Kidney capillary endothelial cell (primary cell): ENCODE data around the gene KRTAP20-3.

Experiments
- DNase-seq: peaks from one replicate; pipeline ENCODE4 v3.0.0-alpha.2; 2018; ENCODE audit warnings: low spot score

KRTAP20-3 gene

GRCh38 chr21:30642564-30642963, at the start of gene KRTAP20-3:
Gene KRTAP20-3 (plus strand): TSS chr21:30642864.
- no peak for DNase-seq

DNA sequence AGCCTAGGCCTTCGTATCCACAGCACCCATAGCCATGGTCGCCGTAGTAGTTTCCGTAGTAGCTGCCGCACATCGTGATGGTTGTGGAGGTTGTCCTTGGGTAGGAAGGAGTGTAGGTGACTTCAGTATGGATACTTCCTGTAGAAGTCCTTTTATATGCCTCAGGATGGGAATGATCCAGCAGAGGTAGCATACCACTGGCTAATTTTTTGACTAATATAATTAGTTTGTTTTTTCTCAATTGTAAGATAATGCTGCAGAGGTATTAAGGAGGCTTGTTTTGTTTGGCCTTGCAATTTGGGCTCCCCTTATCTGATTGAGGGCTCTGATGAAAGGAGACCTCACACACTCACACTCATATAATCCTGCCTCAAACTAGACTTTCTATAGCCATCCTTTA, 43.9 kb upstream of the KRTAP20-3 start, which contains the start of gene KRTAP6-2:
KRTAP6-2 (minus strand) TSS at position 101 of the 400 bp plus-strand sequence; CDS start at position 73, 28 bp downstream.
- DNase-seq: no peak

- DNase-seq: no peak
These were observed 41.9 kb upstream of the KRTAP20-3 start, which contains the start of gene KRTAP22-1 for GRCh38 chr21:30600787-30601186. Gene KRTAP22-1 (plus strand): TSS chr21:30601087.

DNA sequence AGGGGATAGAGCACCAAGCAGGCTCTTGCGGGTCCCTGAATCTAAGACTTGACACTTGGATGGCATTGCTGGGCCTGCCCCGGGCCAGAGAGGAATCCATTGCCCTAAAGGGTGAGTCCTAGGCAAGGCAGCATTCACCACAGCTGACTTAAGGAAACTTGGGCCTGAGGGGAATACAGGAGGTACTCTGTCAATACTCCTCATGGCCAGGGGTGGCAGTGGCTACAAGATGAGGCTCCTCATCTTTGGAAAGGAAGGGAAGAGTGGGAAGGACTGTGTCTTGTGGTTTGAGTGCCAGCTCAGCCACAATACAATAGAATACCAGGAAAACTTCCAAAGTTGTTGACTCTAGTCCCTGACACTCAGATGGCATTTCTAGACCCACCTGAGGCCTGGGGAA, 36.7 kb upstream of the KRTAP20-3 start:
- DNase-seq: no peak

GRCh38 chr21:30612132-30612531, 30.5 kb upstream of the KRTAP20-3 start:
- no peak for DNase-seq

GRCh38 chr21:30613836-30614235, 28.8 kb upstream of the KRTAP20-3 start, which contains the start of gene KRTAP6-1:
Gene KRTAP6-1 (minus strand): TSS chr21:30613930. CDS start chr21:30613904, 26 bp downstream.
- no peak for DNase-seq

DNA sequence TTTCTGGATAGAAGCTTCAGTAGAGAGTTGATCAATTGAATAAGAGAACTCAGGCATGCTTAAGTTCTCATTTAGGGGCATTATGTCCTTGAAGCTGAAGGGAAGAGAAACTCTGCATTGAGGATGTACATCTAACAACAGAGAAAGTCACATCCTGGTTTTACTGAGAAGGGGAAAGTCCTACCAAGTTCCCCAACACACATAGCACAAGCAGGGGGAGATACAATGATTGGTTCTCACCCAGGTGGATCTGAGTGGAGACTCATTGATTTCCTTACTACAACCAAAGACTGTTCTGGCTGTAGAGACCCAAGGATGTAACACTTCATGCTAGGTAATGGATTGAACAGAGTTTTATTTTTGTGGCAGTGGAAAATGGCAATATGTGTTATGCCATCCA, 27.5 kb upstream of the KRTAP20-3 start:
- DNase-seq: no peak

GRCh38 chr21:30616125-30616524, 26.5 kb upstream of the KRTAP20-3 start, which contains the start of gene KRTAP20-1:
Gene KRTAP20-1 (plus strand): TSS chr21:30616425. CDS start chr21:30616455, 30 bp downstream.
- no peak for DNase-seq

DNA sequence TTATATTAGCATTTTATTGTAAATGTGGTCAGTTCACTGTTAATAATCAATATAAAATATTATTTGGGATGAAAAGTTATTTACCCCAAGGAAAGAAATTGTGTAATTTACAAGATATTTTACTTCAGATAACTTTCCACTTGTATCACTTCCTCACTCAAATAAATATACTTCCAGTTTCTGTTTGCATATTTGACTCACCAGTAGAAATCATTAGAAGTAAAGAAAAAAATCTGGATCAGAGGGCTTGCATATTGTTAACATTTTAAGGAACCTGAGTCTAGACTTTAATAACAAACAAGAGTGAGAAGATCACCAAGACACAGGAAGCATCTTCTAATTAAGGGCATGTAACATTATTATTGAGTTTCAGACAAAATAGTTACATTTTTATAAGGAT, 22.6 kb upstream of the KRTAP20-3 start:
- DNase-seq: no peak

DNA sequence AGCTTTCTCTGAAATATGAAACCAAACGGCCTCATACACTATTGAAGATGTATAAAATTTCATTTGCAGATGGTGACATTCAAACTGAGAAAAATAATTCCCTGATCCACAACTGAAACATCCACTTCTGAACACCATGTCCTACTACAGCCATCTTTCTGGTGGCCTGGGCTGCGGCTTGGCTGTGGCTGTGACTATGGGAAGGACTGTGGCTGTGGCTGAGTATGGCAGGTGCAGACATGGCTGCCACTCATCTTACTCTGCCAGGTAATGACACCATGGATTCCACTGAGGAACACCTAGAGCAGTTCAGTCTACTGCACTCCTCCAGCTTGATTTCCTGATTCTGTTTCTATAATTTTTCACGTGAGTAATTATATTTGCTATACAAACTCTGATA, 22.1 kb upstream of the KRTAP20-3 start, which contains the start of gene KRTAP20-4:
KRTAP20-4 (plus strand) TSS at position 106 of the 400 bp plus-strand sequence.
- DNase-seq: no peak

DNA sequence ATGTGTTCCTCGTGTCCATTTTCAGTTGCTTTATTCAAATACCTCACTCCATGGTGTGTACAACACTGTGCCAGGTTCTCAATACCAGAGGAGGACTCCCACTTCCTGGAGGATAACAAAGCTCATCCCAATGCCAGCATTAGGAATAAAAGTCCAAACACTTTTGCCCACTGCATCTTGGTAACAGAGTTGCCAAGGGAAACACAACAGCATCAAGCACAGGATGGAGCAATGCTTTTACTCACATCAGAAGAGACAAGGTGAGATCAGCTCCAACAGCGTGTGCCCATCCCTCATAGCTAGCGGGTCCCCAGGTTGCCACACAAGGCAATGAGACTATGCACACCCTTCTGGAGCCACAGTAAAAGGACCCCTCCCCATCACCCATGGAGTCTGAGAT, 19.3 kb upstream of the KRTAP20-3 start:
- no peak for DNase-seq

- no peak for DNase-seq
These were observed 17.1 kb upstream of the KRTAP20-3 start for GRCh38 chr21:30625449-30626165.

DNA sequence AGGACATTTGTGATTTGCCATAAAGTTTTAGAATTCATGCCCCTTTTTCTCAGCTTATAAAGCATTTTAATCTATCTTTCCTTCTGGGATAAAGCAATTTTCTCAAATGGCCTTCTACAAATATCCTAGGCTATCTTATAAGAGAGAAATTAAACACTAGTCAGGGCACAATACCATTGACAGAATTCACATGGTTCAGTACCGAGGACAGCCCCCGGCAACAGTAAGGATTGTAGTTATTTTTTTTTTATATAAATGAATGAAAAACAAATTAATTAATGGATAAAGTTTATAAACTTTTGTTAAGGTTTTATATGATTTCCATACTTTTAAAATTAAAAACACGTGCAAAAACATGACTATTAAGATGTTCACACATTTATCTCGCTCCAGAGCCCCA, 14.6 kb upstream of the KRTAP20-3 start:
- DNase-seq: no peak

- no peak for DNase-seq
These were observed 13.5 kb upstream of the KRTAP20-3 start for GRCh38 chr21:30629200-30629599.

DNA sequence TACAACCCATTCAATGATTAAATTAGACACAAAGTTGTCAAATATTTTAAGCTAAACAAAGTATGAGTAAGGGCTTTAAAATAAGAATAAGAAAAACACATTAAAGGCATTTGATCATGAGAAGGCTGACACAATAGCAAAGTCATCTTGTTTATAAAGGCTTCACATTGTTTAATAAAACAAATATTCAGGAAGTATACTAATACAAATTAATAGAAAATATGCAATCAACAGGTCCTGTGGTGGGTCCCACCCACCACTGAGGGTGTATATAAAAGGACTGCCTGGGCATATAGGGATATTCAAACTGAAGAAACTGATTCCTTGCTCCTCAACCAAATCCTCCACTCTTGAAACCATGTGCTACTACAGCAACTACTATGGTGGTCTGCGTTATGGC, 7.8 kb upstream of the KRTAP20-3 start, which contains the start of gene KRTAP20-2:
KRTAP20-2 (plus strand) TSS at position 301 of the 400 bp plus-strand sequence; CDS start at position 359, 58 bp downstream.
- DNase-seq: no peak

GRCh38 chr21:30638686-30639085, 4.0 kb upstream of the KRTAP20-3 start:
- DNase-seq: no peak

DNA sequence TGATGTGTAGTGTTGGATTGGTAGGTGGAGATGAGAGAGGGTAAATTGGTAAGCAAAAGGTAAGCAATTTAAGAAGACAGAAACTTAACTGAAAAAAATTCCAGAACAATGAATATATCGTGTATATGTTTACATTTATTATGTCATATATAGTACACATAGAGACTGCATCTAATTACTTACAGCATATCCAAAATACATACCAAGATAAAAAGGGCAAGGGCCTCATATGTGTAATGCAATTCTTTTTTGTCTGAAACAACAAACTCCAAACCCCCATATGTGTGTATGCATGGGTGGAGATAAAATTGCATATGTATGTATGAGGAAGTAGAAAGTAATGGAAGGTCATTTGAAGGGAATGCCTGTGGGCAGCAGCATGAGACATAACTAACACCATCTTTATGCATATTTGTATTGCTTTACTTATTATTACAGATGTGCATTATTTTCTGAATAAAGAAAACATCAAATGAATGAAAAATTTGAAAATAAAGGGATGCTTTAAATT, 4.3 kb downstream of the KRTAP20-3 start:
- no peak for DNase-seq

DNA sequence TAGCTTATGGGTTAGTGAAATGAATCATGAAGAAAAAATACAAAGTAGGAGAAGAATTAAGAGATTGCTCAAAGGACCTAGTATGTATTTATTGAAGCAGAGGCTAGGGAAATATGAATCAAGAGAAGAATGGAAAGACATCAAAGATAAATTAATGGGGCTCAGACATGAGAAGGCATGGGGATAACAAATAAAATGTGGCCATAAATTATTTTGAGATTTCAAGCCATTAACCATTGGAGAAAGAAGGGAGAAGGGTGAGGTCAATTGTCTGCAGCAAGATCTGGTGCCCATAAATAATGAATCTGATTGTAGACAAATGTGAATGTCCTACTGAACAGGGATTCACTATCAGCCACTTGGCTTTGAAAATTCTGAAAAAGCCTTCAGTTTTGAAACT, 10.2 kb downstream of the KRTAP20-3 start:
- DNase-seq: no peak

DNA sequence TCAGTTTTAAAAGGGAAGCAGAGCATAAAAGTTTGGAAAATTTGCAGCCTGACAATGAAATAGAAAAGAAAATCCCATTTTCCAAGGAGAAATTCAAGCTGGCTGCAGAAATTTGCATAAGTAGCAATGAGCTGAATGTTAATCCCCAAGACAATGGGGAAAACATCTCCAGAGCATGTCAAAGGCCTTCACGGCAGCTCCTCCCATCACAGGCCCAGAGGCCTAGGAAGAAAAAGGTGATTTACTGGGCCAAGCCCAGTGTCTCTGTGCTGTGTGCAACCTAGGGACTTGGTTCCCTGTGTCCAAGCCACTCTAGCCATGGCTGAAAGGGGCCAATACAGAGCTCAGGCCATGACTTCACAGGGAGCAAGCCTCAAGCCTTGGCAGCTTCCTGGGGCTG, 26.1 kb downstream of the KRTAP20-3 start:
- DNase-seq: no peak

DNA sequence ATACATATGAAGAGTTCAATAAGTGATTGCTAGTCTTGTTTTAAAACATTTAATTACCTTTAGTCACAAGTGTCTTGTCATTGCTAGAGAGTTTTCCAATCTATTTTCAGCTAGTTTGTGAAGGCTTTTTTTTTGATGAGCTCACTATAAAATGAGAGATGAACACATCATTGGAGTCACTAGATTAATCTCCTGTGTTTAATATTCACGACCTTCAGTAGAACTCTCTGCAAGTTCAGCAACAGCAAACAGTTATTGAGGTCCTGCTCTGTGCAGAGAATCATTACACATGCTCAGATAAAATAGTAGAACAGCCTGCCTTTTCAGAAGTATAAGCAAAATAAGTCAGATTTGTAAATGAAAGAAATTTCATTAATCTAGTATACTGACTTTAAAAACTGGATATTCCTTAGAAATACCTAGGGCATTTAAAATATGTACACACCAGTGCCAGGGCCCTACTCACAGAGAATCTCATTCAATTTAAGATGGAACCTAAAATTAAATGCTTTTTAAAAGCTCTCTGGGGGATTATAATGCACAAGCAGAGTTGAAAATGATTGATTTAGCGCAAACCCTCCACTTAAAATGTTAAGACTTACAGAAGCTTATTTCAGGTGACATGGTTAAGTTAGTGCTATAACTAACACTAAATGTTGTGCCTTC, 30.5 kb downstream of the KRTAP20-3 start:
- DNase-seq: no peak

- no peak for DNase-seq
These were observed 31.6 kb downstream of the KRTAP20-3 start for GRCh38 chr21:30674312-30674711.

DNA sequence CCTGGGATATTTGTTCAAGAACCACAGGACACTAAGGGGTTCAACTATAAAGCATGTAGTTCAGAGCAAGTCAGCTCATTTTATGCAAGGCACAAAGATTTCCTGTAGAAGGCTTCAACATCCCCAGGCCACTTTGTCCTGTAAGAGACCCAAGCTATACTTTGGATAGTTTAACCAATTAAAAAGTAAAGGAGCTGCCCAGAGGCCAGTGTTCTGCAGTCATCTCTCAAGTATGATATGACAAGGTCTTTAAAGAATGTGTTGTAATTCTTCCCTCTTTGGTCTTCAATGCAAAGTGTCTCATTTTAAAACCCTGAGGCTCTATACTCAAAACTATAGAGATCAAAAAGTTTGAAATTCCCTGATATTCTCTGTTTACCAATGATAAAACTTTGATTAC, 34.1 kb downstream of the KRTAP20-3 start:
- DNase-seq: no peak

DNA sequence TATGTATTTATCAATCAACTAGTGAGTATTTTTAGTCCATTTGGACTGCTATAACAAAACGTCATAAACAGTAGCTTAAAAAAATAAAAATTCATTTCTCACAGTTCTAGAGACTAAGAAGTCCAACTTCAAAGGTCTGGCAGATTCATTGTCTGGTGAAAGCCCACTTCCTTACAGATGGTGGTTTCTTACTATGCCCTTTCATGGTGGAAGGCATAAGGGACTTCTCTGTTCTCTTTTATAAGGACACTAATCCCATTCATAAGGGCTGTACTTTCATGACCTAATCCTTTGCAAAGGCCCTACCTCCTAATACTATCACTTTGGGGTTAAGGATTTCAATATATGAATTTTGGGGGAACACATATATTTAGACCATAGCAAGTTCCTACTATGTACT, 37.9 kb downstream of the KRTAP20-3 start:
- no peak for DNase-seq
